Liver (tissue), 9 donors: ENCODE data around the gene FOXG1. TPM values are rescaled to one million over a fixed set of nuclear protein-coding genes. Genes with fewer than 3 reads are reported as not detected.

Source experiments
- DNase-seq: peaks from one replicate; pipeline ENCODE4 v3.0.0-alpha.2; 2017; ENCODE audit warnings: low spot score
- H3K27ac ChIP-seq, 2 donors: one replicate each; pipeline ENCODE4 v1.7.0; 2013; ENCODE audit warnings: inconsistent platforms in 2 of 2, low read length in 2 of 2, control low read depth in 1 of 2, low read depth in 1 of 2, mild to moderate bottlenecking in 1 of 2
- H3K27me3 ChIP-seq, 4 donors: one replicate each; pipeline versions ENCODE4 v1.6.1 to v1.7.0; 2013; ENCODE audit warnings: low read length in 3 of 4, inconsistent platforms in 1 of 4, mild to moderate bottlenecking in 1 of 4, moderate library complexity in 1 of 4; ENCODE audit not compliant: control insufficient read depth in 4 of 4, insufficient read depth in 4 of 4
- H3K36me3 ChIP-seq, 4 donors: one replicate each; pipeline versions ENCODE4 v1.6.1 to v1.7.0; 2013; ENCODE audit warnings: low read length in 3 of 4, mild to moderate bottlenecking in 3 of 4, low read depth in 1 of 4, moderate library complexity in 1 of 4; ENCODE audit not compliant: control insufficient read depth in 4 of 4, insufficient read depth in 3 of 4
- H3K4me1 ChIP-seq, 4 donors: one replicate each; pipeline versions ENCODE4 v1.6.1 to v1.7.0; 2013; ENCODE audit warnings: low read length in 3 of 4, mild to moderate bottlenecking in 3 of 4, moderate library complexity in 1 of 4; ENCODE audit not compliant: control insufficient read depth in 4 of 4, insufficient read depth in 4 of 4
- H3K4me3 ChIP-seq, 3 donors: one replicate each; pipeline versions ENCODE4 v1.6.1 to v1.7.0; 2013; ENCODE audit warnings: low read length in 3 of 3, control low read depth in 1 of 3, low read depth in 1 of 3, mild to moderate bottlenecking in 1 of 3
- H3K9ac ChIP-seq, 2 donors: one replicate each; pipeline ENCODE4 v1.7.0; 2013; ENCODE audit warnings: low read length in 2 of 2, mild to moderate bottlenecking in 2 of 2, moderate library complexity in 2 of 2, control low read depth in 1 of 2, low read depth in 1 of 2
- H3K9me3 ChIP-seq, 4 donors: one replicate each; pipeline versions ENCODE4 v1.6.1 to v1.7.0; 2013; ENCODE audit warnings: low read length in 3 of 4; ENCODE audit not compliant: control insufficient read depth in 4 of 4
- ATF3 ChIP-seq: IDR thresholded peaks from 2 replicates; pipeline ENCODE4 v1.6.1; 2016; ENCODE audit warnings: antibody characterized with exemption
- CTCF ChIP-seq: fragments of 150-350 bp; IDR thresholded peaks from 2 replicates; pipeline ENCODE4 v1.5.1; 2017; ENCODE audit warnings: improper control_type of control experiment, low read depth, low read length; ENCODE audit not compliant: missing input control
- EGR1 ChIP-seq, 2 donors: IDR thresholded peaks; 2 replicates each; pipeline ENCODE4 v1.6.1; 2016 to 2018; ENCODE audit warnings: antibody characterized with exemption in 2 of 2, low read depth in 2 of 2
- FOXA1 ChIP-seq: IDR thresholded peaks from 2 replicates; pipeline ENCODE4 v1.6.1; 2016; ENCODE audit warnings: antibody characterized with exemption
- FOXA2 ChIP-seq: IDR thresholded peaks from 2 replicates; pipeline ENCODE4 v1.6.1; 2016; ENCODE audit warnings: antibody characterized with exemption
- GABPA ChIP-seq, 2 donors: IDR thresholded peaks in 1 of 2; conservative IDR thresholded peaks in 1 of 2; 2 replicates each; pipeline ENCODE4 v1.6.1; 2016; ENCODE audit warnings: antibody characterized with exemption in 2 of 2, mild to moderate bottlenecking in 1 of 2, moderate library complexity in 1 of 2
- HNF4A ChIP-seq, 2 donors: conservative IDR thresholded peaks; 2 replicates each; pipeline ENCODE4 v1.6.1; 2016; ENCODE audit warnings: antibody characterized with exemption in 2 of 2, mild to moderate bottlenecking in 2 of 2
- HNF4G ChIP-seq: IDR thresholded peaks from 2 replicates; pipeline ENCODE4 v1.6.1; 2016; ENCODE audit warnings: antibody characterized with exemption
- JUND ChIP-seq, 2 donors: IDR thresholded peaks; 2 replicates each; pipeline ENCODE4 v1.6.1; 2016; ENCODE audit warnings: antibody characterized with exemption in 2 of 2
- MAX ChIP-seq: IDR thresholded peaks from 2 replicates; pipeline ENCODE4 v1.6.1; 2016; ENCODE audit warnings: antibody characterized with exemption
- NR2F2 ChIP-seq: IDR thresholded peaks from 2 replicates; pipeline ENCODE4 v1.6.1; 2016; ENCODE audit warnings: antibody characterized with exemption
- RAD21 ChIP-seq, 2 donors: IDR thresholded peaks; 2 replicates each; pipeline ENCODE4 v1.6.1; 2016; ENCODE audit warnings: antibody characterized with exemption in 2 of 2, mild to moderate bottlenecking in 2 of 2
- REST ChIP-seq: IDR thresholded peaks from 2 replicates; pipeline ENCODE4 v1.6.1; 2016; ENCODE audit warnings: antibody characterized with exemption, mild to moderate bottlenecking
- RXRA ChIP-seq, 2 donors: IDR thresholded peaks; 2 replicates each; pipeline ENCODE4 v1.6.1; 2017 to 2018; ENCODE audit warnings: antibody characterized with exemption in 2 of 2, mild to moderate bottlenecking in 1 of 2
- SP1 ChIP-seq: IDR thresholded peaks from 2 replicates; pipeline ENCODE4 v1.6.1; 2018; ENCODE audit warnings: antibody characterized with exemption, mild to moderate bottlenecking
- TAF1 ChIP-seq: conservative IDR thresholded peaks from 2 replicates; pipeline ENCODE4 v1.6.1; 2016; ENCODE audit warnings: antibody characterized with exemption, mild to moderate bottlenecking
- YY1 ChIP-seq: IDR thresholded peaks from 2 replicates; pipeline ENCODE4 v1.6.1; 2016; ENCODE audit warnings: antibody characterized with exemption, mild to moderate bottlenecking
- ZBTB33 ChIP-seq: IDR thresholded peaks from 2 replicates; pipeline ENCODE4 v1.6.1; 2016; ENCODE audit warnings: antibody characterized with exemption
- WGBS: extraction: QIAGEN DNeasy Blood & Tissue Kit; methylation state at CpG from one replicate; pipeline ENCODE4 v1.1.7; 2013; 5-methylcytosine and 5-hydroxymethylcytosine counted together
- polyA plus RNA-seq, 2 donors: library from polyadenylated mRNA; stranded (reverse) in 1 of 2; unstranded in 1 of 2; fragments of 200-250 nt in 1 of 2; fragments of >200 nt in 1 of 2; fragmentation: Nextera tagmentation in 1 of 2; extraction: Ambion mirVana in 1 of 2; gene quantifications; one replicate each; pipeline versions ENCODE4 v1.2.1 to v1.2.3, GENCODE V29; 2013 to 2015
- total RNA-seq, 2 donors: library from RNA; depleted of rRNA; stranded (reverse); fragments of >200 nt; gene quantifications; one replicate each; pipeline ENCODE4 v1.2.3, GENCODE V29; 2014
- donor health status: healthy.
- donor health status: healthy.
- donor health status: healthy.
- donor health status: healthy.
- donor health status: healthy.

FOXG1 gene
- total and polyA plus RNA-seq, 4 donors, result not detected

GRCh38 chr14:28761438-28762291, 4.9 kb upstream of the FOXG1 start:
- Histone ChIP-seq H3K27me3 (peaks cover 12 to 44% (median 29%) of the 10 kb centered on the region in 4 donors), H3K9ac (no peak overlapping the region), H3K4me1 (peaks cover 7 to 25% (median 12%) of the 10 kb centered on the region in 4 donors), H3K36me3 (no peaks in the 10 kb centered on the region), H3K4me3 (no peak overlapping the region), H3K27ac (no peak overlapping the region), H3K9me3 (no peaks in the 10 kb centered on the region)
- DNase-seq, result no peak
- no peak for TF ChIP-seq TAF1
- no peak for TF ChIP-seq GABPA (IDR thresholded peaks at IDR 0.05 in 1 of 2, conservative IDR thresholded peaks at IDR 0.05 in 1 of 2)
- TF ChIP-seq ZBTB33, result no peak
- TF ChIP-seq HNF4G, result no peak
- no peak for TF ChIP-seq ATF3
- TF ChIP-seq FOXA1, result no peak
- TF ChIP-seq EGR1 (IDR thresholded peaks at IDR 0.05; ENCODE audit: low read depth in 2 of 2), result no peak
- TF ChIP-seq YY1, result no peak
- 7% methylated on average over 33 of the region's 33 CpGs for WGBS

GRCh38 chr14:28762303-28762954, 4.2 kb upstream of the FOXG1 start:
- Histone ChIP-seq H3K36me3 (no peaks in the 10 kb centered on the region), H3K27ac (no peak overlapping the region), H3K9me3 (no peaks in the 10 kb centered on the region), H3K4me1 (peaks cover 7 to 25% (median 14%) of the 10 kb centered on the region in 4 donors), H3K27me3 (peaks cover 12 to 44% (median 26%) of the 10 kb centered on the region in 4 donors), H3K4me3 (no peak overlapping the region), H3K9ac (no peak overlapping the region)
- 10% methylated on average over 8 of the region's 8 CpGs for WGBS
- TF ChIP-seq CTCF, result no peak
- no peak for TF ChIP-seq HNF4A (conservative IDR thresholded peaks at IDR 0.05)
- no peak for TF ChIP-seq YY1
- no peak for TF ChIP-seq GABPA (IDR thresholded peaks at IDR 0.05 in 1 of 2, conservative IDR thresholded peaks at IDR 0.05 in 1 of 2)
- no peak for TF ChIP-seq REST
- TF ChIP-seq RXRA (IDR thresholded peaks at IDR 0.05), result no peak
- TF ChIP-seq FOXA2, result no peak
- TF ChIP-seq EGR1 (IDR thresholded peaks at IDR 0.05; ENCODE audit: low read depth in 2 of 2), result no peak
- no peak for TF ChIP-seq RAD21 (IDR thresholded peaks at IDR 0.05)
- TF ChIP-seq TAF1, result no peak
- TF ChIP-seq SP1, result no peak
- TF ChIP-seq ZBTB33, result no peak
- TF ChIP-seq ATF3, result no peak
- TF ChIP-seq NR2F2, result no peak
- no peak for TF ChIP-seq HNF4G
- no peak for TF ChIP-seq MAX
- TF ChIP-seq JUND (IDR thresholded peaks at IDR 0.05), result no peak
- TF ChIP-seq FOXA1, result no peak
- DNase-seq, result no peak
